Measurements from ENCODE around the gene PCYT2. TPM values are rescaled to one million over a fixed set of nuclear protein-coding genes. Genes with fewer than 3 reads are reported as not detected.

PCYT2 gene
- total and polyA plus RNA-seq, 9 of the 15 experiments (the other 6 are each of a cell fraction or from before 2014, with no cell fraction given), result 0.92 to 134 (median 82.5) TPM

DNA sequence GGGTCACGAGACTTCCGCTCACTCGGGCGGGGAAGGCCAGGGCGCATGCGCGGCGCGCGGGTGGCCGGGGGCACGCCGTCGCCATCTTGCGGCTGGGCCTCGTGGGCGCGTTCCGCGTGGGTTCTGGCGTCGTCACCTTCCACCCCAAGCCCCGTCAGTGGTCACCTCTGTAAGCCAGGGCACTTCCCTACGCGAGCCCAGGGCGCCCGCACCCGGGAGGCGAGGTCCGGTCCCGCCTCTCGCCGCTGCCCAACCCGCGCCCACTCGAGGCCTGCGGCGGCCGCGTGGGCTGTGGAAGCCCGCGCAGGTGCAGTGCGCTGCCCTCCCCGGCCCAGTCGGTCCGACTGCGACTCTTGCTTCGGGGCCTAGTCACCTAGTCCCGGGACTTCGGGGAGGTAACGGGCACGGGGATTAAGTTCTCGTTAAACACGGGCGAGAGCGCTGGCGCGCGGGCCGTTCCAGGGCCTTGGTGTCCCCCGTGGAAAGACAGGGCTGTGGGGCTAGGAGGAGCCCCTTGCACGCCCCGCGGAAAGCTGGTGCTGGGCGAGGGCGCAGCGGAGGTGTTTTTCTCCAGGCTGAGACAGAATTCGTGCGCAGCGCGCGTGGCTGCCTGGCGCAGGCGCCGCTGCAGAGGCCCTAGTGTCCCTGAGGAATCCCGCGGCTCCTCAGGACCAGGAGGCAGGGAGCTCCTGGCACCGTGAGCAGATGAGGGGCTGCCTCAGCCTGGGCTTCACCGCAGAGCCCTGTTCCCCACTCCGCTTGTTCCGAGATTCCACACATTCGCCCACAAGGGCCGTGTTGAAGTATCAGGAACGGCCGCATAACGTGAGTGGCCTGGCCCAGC is 39.6 kb downstream of the PCYT2 start (continued):
- TF ChIP-seq, protein P1, sequence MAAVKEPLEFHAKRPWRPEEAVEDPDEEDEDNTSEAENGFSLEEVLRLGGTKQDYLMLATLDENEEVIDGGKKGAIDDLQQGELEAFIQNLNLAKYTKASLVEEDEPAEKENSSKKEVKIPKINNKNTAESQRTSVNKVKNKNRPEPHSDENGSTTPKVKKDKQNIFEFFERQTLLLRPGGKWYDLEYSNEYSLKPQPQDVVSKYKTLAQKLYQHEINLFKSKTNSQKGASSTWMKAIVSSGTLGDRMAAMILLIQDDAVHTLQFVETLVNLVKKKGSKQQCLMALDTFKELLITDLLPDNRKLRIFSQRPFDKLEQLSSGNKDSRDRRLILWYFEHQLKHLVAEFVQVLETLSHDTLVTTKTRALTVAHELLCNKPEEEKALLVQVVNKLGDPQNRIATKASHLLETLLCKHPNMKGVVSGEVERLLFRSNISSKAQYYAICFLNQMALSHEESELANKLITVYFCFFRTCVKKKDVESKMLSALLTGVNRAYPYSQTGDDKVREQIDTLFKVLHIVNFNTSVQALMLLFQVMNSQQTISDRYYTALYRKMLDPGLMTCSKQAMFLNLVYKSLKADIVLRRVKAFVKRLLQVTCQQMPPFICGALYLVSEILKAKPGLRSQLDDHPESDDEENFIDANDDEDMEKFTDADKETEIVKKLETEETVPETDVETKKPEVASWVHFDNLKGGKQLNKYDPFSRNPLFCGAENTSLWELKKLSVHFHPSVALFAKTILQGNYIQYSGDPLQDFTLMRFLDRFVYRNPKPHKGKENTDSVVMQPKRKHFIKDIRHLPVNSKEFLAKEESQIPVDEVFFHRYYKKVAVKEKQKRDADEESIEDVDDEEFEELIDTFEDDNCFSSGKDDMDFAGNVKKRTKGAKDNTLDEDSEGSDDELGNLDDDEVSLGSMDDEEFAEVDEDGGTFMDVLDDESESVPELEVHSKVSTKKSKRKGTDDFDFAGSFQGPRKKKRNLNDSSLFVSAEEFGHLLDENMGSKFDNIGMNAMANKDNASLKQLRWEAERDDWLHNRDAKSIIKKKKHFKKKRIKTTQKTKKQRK (IDR thresholded peaks at IDR 0.05; ENCODE audit: borderline replicate concordance, low read depth, low read length), result no peak
- TF ChIP-seq RERE (CRISPR knock-in tag; IDR thresholded peaks at IDR 0.05; ENCODE audit: borderline replicate concordance), result no peak
- peak; percentile 96; the same call in 1 of the 2 replicates for TF ChIP-seq ZC3H4 (CRISPR knock-in tag; IDR thresholded peaks at IDR 0.05; ENCODE audit: borderline replicate concordance)
- TF ChIP-seq, protein P2, sequence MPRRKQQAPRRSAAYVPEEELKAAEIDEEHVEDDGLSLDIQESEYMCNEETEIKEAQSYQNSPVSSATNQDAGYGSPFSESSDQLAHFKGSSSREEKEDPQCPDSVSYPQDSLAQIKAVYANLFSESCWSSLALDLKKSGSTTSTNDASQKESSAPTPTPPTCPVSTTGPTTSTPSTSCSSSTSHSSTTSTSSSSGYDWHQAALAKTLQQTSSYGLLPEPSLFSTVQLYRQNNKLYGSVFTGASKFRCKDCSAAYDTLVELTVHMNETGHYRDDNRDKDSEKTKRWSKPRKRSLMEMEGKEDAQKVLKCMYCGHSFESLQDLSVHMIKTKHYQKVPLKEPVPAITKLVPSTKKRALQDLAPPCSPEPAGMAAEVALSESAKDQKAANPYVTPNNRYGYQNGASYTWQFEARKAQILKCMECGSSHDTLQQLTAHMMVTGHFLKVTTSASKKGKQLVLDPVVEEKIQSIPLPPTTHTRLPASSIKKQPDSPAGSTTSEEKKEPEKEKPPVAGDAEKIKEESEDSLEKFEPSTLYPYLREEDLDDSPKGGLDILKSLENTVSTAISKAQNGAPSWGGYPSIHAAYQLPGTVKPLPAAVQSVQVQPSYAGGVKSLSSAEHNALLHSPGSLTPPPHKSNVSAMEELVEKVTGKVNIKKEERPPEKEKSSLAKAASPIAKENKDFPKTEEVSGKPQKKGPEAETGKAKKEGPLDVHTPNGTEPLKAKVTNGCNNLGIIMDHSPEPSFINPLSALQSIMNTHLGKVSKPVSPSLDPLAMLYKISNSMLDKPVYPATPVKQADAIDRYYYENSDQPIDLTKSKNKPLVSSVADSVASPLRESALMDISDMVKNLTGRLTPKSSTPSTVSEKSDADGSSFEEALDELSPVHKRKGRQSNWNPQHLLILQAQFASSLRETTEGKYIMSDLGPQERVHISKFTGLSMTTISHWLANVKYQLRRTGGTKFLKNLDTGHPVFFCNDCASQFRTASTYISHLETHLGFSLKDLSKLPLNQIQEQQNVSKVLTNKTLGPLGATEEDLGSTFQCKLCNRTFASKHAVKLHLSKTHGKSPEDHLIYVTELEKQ (CRISPR knock-in tag; IDR thresholded peaks at IDR 0.05), result no peak
- no peak for TF ChIP-seq ZC3H11A (IDR thresholded peaks at IDR 0.05; ENCODE audit: low read depth, low read length)
- TF ChIP-seq ZEB2 (IDR thresholded peaks at IDR 0.05), result peak; percentile 22; the same call in 1 of the 2 replicates
- TF ChIP-seq CBX8 (IDR thresholded peaks at IDR 0.05; ENCODE audit: borderline replicate concordance, extremely low read depth, low read depth, low read length, poor library complexity, severe bottlenecking), result no peak
- TF ChIP-seq SMARCC2 (IDR thresholded peaks at IDR 0.05; ENCODE audit: low read depth), result no peak
- no peak for TF ChIP-seq ZNF324 (CRISPR knock-in tag; IDR thresholded peaks at IDR 0.05)
- TF ChIP-seq KLF1 (tag; IDR thresholded peaks at IDR 0.05), result peak; percentile 69
- no peak for TF ChIP-seq ZNF586 (CRISPR knock-in tag; conservative IDR thresholded peaks at IDR 0.05)
- no peak for TF ChIP-seq ZNF239 (CRISPR knock-in tag; IDR thresholded peaks at IDR 0.05)
- 0 out of 2 replicates have a peak, but pooled peaks have one; percentile 24 for TF ChIP-seq POLR2AphosphoS2 (IDR thresholded peaks at IDR 0.05; ENCODE audit: low read length)
- no peak for TF ChIP-seq FOS (IDR thresholded peaks at IDR 0.05; ENCODE audit: extremely low read depth, insufficient read length)
